Lung (tissue), 12 donors: Measurements from ENCODE around the gene HYAL3. TPM values are rescaled to one million over a fixed set of nuclear protein-coding genes. Genes with fewer than 3 reads are reported as not detected.
A peak's percentile ranks its signal among the peaks of the same experiment; 100 is the strongest.
"Not testable (repeated sequence)": the region's sequence is repeated elsewhere in the genome, so short reads cannot be mapped to it uniquely, and the experiment has no call there.

Source experiments
- ATAC-seq: fragments of 200-7000 bp; cut with Tn5 transposase; one replicate; pipeline ENCODE4 v1.9.1; 2020; ENCODE audit warnings: moderate number of reproducible peaks; ENCODE audit not compliant: insufficient read depth, low FRiP score
- DNase-seq, 3 donors: peaks; one replicate each; pipeline ENCODE4 v3.0.0-alpha.2; 2013 to 2017
- H3K27ac ChIP-seq, 2 donors: one replicate each; pipeline ENCODE4 v1.5.1; 2013; ENCODE audit warnings: mild to moderate bottlenecking in 2 of 2, moderate library complexity in 2 of 2, control low read depth in 1 of 2, inconsistent platforms in 1 of 2, low read depth in 1 of 2, low read length in 1 of 2
- H3K27me3 ChIP-seq, 3 donors: one replicate each; pipeline ENCODE4 v1.5.1; 2013; ENCODE audit warnings: low read length in 2 of 3; ENCODE audit not compliant: control insufficient read depth in 3 of 3, insufficient read depth in 3 of 3
- H3K36me3 ChIP-seq, 4 donors: one replicate each; pipeline ENCODE4 v1.5.1; 2013; ENCODE audit warnings: low read length in 4 of 4, mild to moderate bottlenecking in 1 of 4, moderate library complexity in 1 of 4; ENCODE audit not compliant: control insufficient read depth in 4 of 4, insufficient read depth in 4 of 4
- H3K4me1 ChIP-seq, 5 donors: one replicate each; pipeline ENCODE4 v1.5.1; 2013; ENCODE audit warnings: low read length in 5 of 5, mild to moderate bottlenecking in 2 of 5, moderate library complexity in 1 of 5; ENCODE audit not compliant: control insufficient read depth in 5 of 5, insufficient read depth in 5 of 5
- H3K4me3 ChIP-seq: one replicate; pipeline ENCODE4 v1.5.1; 2013; ENCODE audit warnings: mild to moderate bottlenecking, control low read depth, moderate library complexity
- H3K9ac ChIP-seq, 2 donors: one replicate each; pipeline ENCODE4 v1.5.1; 2013; ENCODE audit warnings: low read length in 2 of 2, control low read depth in 1 of 2; ENCODE audit not compliant: insufficient read depth in 1 of 2
- H3K9me3 ChIP-seq, 4 donors: one replicate each; pipeline ENCODE4 v1.5.1; 2013; ENCODE audit warnings: low read length in 3 of 4, mild to moderate bottlenecking in 1 of 4, moderate library complexity in 1 of 4; ENCODE audit not compliant: control insufficient read depth in 4 of 4, insufficient read depth in 3 of 4
- WGBS, 2 donors: extraction: QIAGEN DNeasy Blood & Tissue Kit; methylation state at CpG; one replicate each; pipeline ENCODE4 v1.1.7; 2013; 5-methylcytosine and 5-hydroxymethylcytosine counted together
- polyA plus RNA-seq, 2 donors: library from polyadenylated mRNA; stranded (reverse); fragments of 200-250 nt; gene quantifications; one replicate each; pipeline ENCODE4 v1.2.1, GENCODE V29; 2013
- total RNA-seq, 2 donors: library from RNA; depleted of rRNA in 1 of 2; stranded (reverse); fragments of >200 nt in 1 of 2; gene quantifications; one replicate each; pipeline ENCODE4 v1.2.1, GENCODE V29; 2014 to 2021
- TF ChIP-seq, protein P1 (sequence below): IDR thresholded peaks from 2 replicates; pipeline ENCODE4 v1.5.1; 2012; ENCODE audit warnings: mild to moderate bottlenecking; ENCODE audit errors: control extremely low read depth, extremely low read depth
- donor health status: control.
- donor health status: control.
- donor health status: Bipolar disorder and iron deficiency.
- donor health status: healthy.
- donor health status: DM: yes; HTN: yes; CAD: no.

HYAL3 gene
- total and polyA plus RNA-seq, 4 donors, result 1.4 to 4.9 (median 3.3) TPM

DNA sequence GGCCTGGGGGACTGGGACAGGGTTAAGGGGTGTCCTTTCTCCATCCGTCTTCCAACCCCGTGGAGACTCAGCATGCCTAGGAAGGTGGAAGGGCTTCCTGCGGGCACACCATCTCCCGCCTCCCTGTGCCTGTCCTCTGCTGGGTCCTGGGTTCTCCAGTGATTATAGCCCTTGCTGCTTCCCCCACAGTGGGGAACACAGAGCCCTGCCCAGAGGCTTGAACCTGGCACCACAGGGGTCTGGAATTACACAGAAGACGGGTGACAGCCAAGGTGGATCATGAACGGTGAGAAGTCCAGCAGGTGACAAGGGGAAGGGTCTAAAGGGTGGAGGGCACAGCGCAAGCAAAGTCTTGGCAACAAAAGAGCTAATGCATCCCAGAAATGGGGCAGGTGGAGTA, 36.4 kb downstream of the HYAL3 start:
- WGBS, 2 donors, result 87 to 94% methylated on average over 7 of the region's 7 CpGs
- peak overlapping the region in 1 of 2 donors; percentile 12 for H3K27ac ChIP-seq
- H3K27me3 ChIP-seq, result no peaks in the 10 kb centered on the region
- no peaks in the 10 kb centered on the region for H3K9me3 ChIP-seq
- H3K4me1 ChIP-seq, result peaks cover 0 to 56% (median 29%) of the 10 kb centered on the region in 5 donors
- no peak for ATAC-seq
- no peak for DNase-seq
- no peak overlapping the region for H3K4me3 ChIP-seq
- TF ChIP-seq, protein P1, sequence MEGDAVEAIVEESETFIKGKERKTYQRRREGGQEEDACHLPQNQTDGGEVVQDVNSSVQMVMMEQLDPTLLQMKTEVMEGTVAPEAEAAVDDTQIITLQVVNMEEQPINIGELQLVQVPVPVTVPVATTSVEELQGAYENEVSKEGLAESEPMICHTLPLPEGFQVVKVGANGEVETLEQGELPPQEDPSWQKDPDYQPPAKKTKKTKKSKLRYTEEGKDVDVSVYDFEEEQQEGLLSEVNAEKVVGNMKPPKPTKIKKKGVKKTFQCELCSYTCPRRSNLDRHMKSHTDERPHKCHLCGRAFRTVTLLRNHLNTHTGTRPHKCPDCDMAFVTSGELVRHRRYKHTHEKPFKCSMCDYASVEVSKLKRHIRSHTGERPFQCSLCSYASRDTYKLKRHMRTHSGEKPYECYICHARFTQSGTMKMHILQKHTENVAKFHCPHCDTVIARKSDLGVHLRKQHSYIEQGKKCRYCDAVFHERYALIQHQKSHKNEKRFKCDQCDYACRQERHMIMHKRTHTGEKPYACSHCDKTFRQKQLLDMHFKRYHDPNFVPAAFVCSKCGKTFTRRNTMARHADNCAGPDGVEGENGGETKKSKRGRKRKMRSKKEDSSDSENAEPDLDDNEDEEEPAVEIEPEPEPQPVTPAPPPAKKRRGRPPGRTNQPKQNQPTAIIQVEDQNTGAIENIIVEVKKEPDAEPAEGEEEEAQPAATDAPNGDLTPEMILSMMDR, result no peak
- peaks cover 2 to 15% (median 6%) of the 10 kb centered on the region in 4 donors for H3K36me3 ChIP-seq
- H3K9ac ChIP-seq, result no peak overlapping the region

GRCh38 chr3:50262200-50262599, 37.0 kb downstream of the HYAL3 start:
- not testable (repeated sequence) for ATAC-seq, DNase-seq, H3K4me3 ChIP-seq, H3K9me3 ChIP-seq, H3K27me3 ChIP-seq, H3K9ac ChIP-seq
- peaks cover 7 to 20% (median 11%) of the 10 kb centered on the region in 4 donors for H3K36me3 ChIP-seq
- peak overlapping the region in 1 of 2 donors; percentile 12 for H3K27ac ChIP-seq
- H3K4me1 ChIP-seq, result peaks cover 0 to 52% (median 28%) of the 10 kb centered on the region in 5 donors
- WGBS, 2 donors, result 97% methylated on average over 4 of the region's 4 CpGs

DNA sequence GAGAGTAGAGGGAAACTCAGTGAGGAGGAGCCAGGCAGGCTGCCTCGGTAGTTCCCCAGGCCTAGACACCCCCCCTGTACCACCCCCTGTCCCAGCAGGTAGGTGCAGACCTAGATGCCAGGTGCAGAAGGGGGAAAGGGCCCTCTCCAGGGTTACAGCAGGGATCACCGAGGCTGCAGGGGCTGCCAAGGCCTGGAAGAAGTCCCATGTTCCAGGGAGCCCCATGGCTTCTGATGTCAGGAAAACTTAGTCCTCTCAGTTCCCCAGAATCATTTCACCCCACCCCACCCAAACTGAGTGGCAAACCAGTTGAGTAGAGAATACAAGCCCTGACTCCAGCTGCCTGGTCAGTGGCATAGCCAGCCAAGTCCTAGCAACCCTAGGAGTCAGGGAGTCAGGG, 37.7 kb downstream of the HYAL3 start:
- Histone ChIP-seq H3K4me3 (no peak overlapping the region), H3K9me3 (peaks cover 0 to 4% (median 0%) of the 10 kb centered on the region in 4 donors), H3K27ac (peak overlapping the region; percentile 38 to 88), H3K4me1 (peaks cover 0 to 45% (median 27%) of the 10 kb centered on the region in 5 donors), H3K9ac (peak overlapping the region; percentile 77 to 79), H3K27me3 (no peaks in the 10 kb centered on the region), H3K36me3 (peaks cover 13 to 27% (median 17%) of the 10 kb centered on the region in 4 donors)
- DNase-seq, result no peak
- WGBS, 2 donors, result 69 to 77% methylated on average over 2 of the region's 2 CpGs
- TF ChIP-seq, protein P1, result no peak
- ATAC-seq, result no peak

- Histone ChIP-seq H3K27me3 (no peaks in the 10 kb centered on the region), H3K36me3 (peaks cover 18 to 32% (median 22%) of the 10 kb centered on the region in 4 donors), H3K27ac (peak overlapping the region; percentile 87 to 88), H3K4me1 (peaks cover 0 to 40% (median 26%) of the 10 kb centered on the region in 5 donors), H3K9me3 (peaks cover 0 to 4% (median 0%) of the 10 kb centered on the region in 4 donors), H3K4me3 (no peak overlapping the region), H3K9ac (peak overlapping the region; percentile 77 to 79)
- ATAC-seq, result no peak
- 68 to 70% methylated on average over 5 of the region's 5 CpGs for WGBS, 2 donors
- TF ChIP-seq, protein P1, result no peak
- DNase-seq, result no peak
Measured at GRCh38 chr3:50260942-50261441, 38.2 kb downstream of the HYAL3 start.
